ENCODE measurements around the gene SIN3A.

GRCh38 chr15:75338661-75339240 lies 112.7 kb downstream of the SIN3A start:
- TF ChIP-seq, protein P1, sequence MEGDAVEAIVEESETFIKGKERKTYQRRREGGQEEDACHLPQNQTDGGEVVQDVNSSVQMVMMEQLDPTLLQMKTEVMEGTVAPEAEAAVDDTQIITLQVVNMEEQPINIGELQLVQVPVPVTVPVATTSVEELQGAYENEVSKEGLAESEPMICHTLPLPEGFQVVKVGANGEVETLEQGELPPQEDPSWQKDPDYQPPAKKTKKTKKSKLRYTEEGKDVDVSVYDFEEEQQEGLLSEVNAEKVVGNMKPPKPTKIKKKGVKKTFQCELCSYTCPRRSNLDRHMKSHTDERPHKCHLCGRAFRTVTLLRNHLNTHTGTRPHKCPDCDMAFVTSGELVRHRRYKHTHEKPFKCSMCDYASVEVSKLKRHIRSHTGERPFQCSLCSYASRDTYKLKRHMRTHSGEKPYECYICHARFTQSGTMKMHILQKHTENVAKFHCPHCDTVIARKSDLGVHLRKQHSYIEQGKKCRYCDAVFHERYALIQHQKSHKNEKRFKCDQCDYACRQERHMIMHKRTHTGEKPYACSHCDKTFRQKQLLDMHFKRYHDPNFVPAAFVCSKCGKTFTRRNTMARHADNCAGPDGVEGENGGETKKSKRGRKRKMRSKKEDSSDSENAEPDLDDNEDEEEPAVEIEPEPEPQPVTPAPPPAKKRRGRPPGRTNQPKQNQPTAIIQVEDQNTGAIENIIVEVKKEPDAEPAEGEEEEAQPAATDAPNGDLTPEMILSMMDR (conservative IDR thresholded peaks at IDR 0.05; ENCODE audit: low read length), result no peak
- no peak for TF ChIP-seq EZH2phosphoT487 (IDR thresholded peaks at IDR 0.05; ENCODE audit: borderline replicate concordance)

All from Loucy (cell line).